Upper lobe of left lung (tissue), 6 donors: ENCODE measurements around the gene DIAPH3. TPM values are rescaled to one million over a fixed set of nuclear protein-coding genes. Genes with fewer than 3 reads are reported as not detected.
A peak's percentile ranks its signal among the peaks of the same experiment; 100 is the strongest.

Experiments
- ATAC-seq, 2 donors: fragments of 200-7000 bp; cut with Tn5 transposase; one replicate each; pipeline ENCODE4 v1.9.1; 2022; ENCODE audit warnings: mild to moderate bottlenecking in 2 of 2, moderate library complexity in 2 of 2; ENCODE audit not compliant: low FRiP score in 2 of 2
- DNase-seq, 2 donors: peaks; one replicate each; pipeline ENCODE4 v3.0.0-alpha.2; 2019 to 2020
- H3K27ac ChIP-seq, 4 donors: fragments of 200-600 bp; sonication (generic); one replicate each; pipeline ENCODE4 v1.5.1; 2016 to 2019
- H3K27me3 ChIP-seq, 4 donors: fragments of 200-600 bp; sonication (generic); one replicate each; pipeline ENCODE4 v1.5.1; 2017 to 2019
- H3K36me3 ChIP-seq, 4 donors: fragments of 200-600 bp; sonication (generic); one replicate each; pipeline ENCODE4 v1.5.1; 2016 to 2019
- H3K4me1 ChIP-seq, 4 donors: fragments of 200-600 bp; sonication (generic); one replicate each; pipeline ENCODE4 v1.5.1; 2018 to 2019
- H3K4me3 ChIP-seq, 4 donors: fragments of 200-600 bp; sonication (generic); one replicate each; pipeline ENCODE4 v1.5.1; 2017 to 2019; ENCODE audit warnings: mild to moderate bottlenecking in 2 of 4, moderate library complexity in 1 of 4
- H3K9me3 ChIP-seq, 4 donors: fragments of 200-600 bp; sonication (generic); one replicate each; pipeline ENCODE4 v1.5.1; 2018 to 2019
- CTCF ChIP-seq, 6 experiments: fragments of 450-650 bp in 4 of 6; fragments of 200-600 bp in 2 of 6; sonication (generic) in 2 of 6; IDR thresholded peaks; one replicate each; pipeline ENCODE4 v1.5.1; 2016 to 2019; ENCODE audit warnings: antibody characterized with exemption in 6 of 6
- EP300 ChIP-seq, 4 donors: sonication (generic); formaldehyde crosslinking; IDR thresholded peaks; one replicate each; pipeline ENCODE4 v1.5.1; 2017; ENCODE audit warnings: antibody characterized with exemption in 4 of 4, control low read depth in 2 of 4
- POLR2A ChIP-seq, 4 donors: fragments of 450-650 bp; IDR thresholded peaks; one replicate each; pipeline ENCODE4 v1.5.1; 2016 to 2017; ENCODE audit warnings: antibody characterized with exemption in 4 of 4, mild to moderate bottlenecking in 2 of 4
- POLR2AphosphoS5 ChIP-seq, 2 donors: sonication (generic); formaldehyde crosslinking; IDR thresholded peaks; one replicate each; pipeline ENCODE4 v1.5.1; 2017; ENCODE audit warnings: antibody characterized with exemption in 2 of 2
- WGBS, 2 donors: methylation state at CpG; one replicate each; pipeline ENCODE4 v1.1.5; 2017 to 2018; 5-methylcytosine and 5-hydroxymethylcytosine counted together
- total RNA-seq, 6 donors: library from RNA; depleted of rRNA in 4 of 6; stranded (reverse); fragments of >200 nt in 4 of 6; gene quantifications; one replicate each; pipeline versions ENCODE4 v1.1.0 to v1.2.1, GENCODE V29; 2016 to 2021
- donor health status: DM: no; HTN: no; CAD: no; lungs with moderate emphysema.
- donor health status: DM: no; HTN: yes; CAD: no; lungs with severe emphysema.

Gene DIAPH3
- total RNA-seq, 6 donors from 2014 or later: 2.8 to 6.3 (median 5.4) TPM

- WGBS, 2 donors: 85 to 95% methylated on average over 3 of the region's 3 CpGs
- Histone ChIP-seq H3K4me1 (peaks cover 10 to 17% (median 13%) of the 10 kb centered on the region in 4 donors), H3K27me3 (no peaks in the 10 kb centered on the region), H3K9me3 (no peaks in the 10 kb centered on the region), H3K27ac (no peak overlapping the region), H3K4me3 (no peak overlapping the region), H3K36me3 (no peaks in the 10 kb centered on the region)
- no peak for DNase-seq
- ATAC-seq: no peak
- TF ChIP-seq EP300 (IDR thresholded peaks at IDR 0.05) (no peak), CTCF (IDR thresholded peaks at IDR 0.05) (no peak), POLR2AphosphoS5 (IDR thresholded peaks at IDR 0.05) (no peak), POLR2A (IDR thresholded peaks at IDR 0.05) (no peak)
These were observed 3.4 kb upstream of the DIAPH3 start for GRCh38 chr13:60167121-60167520.

GRCh38 chr13:60165391-60166099 is 1.8 kb upstream of the DIAPH3 start:
- 62 to 68% methylated on average over 3 of the region's 3 CpGs for WGBS, 2 donors
- Histone ChIP-seq H3K4me1 (peaks cover 10 to 17% (median 13%) of the 10 kb centered on the region in 4 donors), H3K27me3 (no peaks in the 10 kb centered on the region), H3K36me3 (no peaks in the 10 kb centered on the region), H3K9me3 (no peaks in the 10 kb centered on the region), H3K4me3 (no peak overlapping the region), H3K27ac (peak overlapping the region in 1 of 4 donors; percentile 4)
- no peak for ATAC-seq
- TF ChIP-seq POLR2AphosphoS5 (IDR thresholded peaks at IDR 0.05): no peak
- no peak for TF ChIP-seq POLR2A (IDR thresholded peaks at IDR 0.05)
- no peak for TF ChIP-seq EP300 (IDR thresholded peaks at IDR 0.05)
- no peak for TF ChIP-seq CTCF (IDR thresholded peaks at IDR 0.05)
- no peak for DNase-seq

- DNase-seq (no peak), ATAC-seq (peak; percentile 5 to 52)
- Histone ChIP-seq H3K9me3 (no peaks in the 10 kb centered on the region), H3K27ac (peak overlapping the region; percentile 81 to 91 (median 88)), H3K36me3 (no peaks in the 10 kb centered on the region), H3K4me1 (peaks cover 10 to 17% (median 13%) of the 10 kb centered on the region in 4 donors), H3K27me3 (no peaks in the 10 kb centered on the region), H3K4me3 (peak overlapping the region; percentile 7 to 78 (median 69))
- TF ChIP-seq POLR2AphosphoS5 (IDR thresholded peaks at IDR 0.05): no peak
- WGBS, 2 donors: 9% methylated on average over 9 of the region's 9 CpGs
These were observed 634 bp upstream of the DIAPH3 start for GRCh38 chr13:60164234-60164889.

GRCh38 chr13:60162096-60162495 is 1.6 kb downstream of the DIAPH3 start:
- Histone ChIP-seq H3K27me3 (no peaks in the 10 kb centered on the region), H3K4me1 (peaks cover 10 to 17% (median 13%) of the 10 kb centered on the region in 4 donors), H3K4me3 (no peak overlapping the region), H3K9me3 (no peaks in the 10 kb centered on the region), H3K27ac (no peak overlapping the region), H3K36me3 (no peaks in the 10 kb centered on the region)
- no peak for DNase-seq
- TF ChIP-seq CTCF (IDR thresholded peaks at IDR 0.05) (no peak), EP300 (IDR thresholded peaks at IDR 0.05) (no peak), POLR2A (IDR thresholded peaks at IDR 0.05) (no peak), POLR2AphosphoS5 (IDR thresholded peaks at IDR 0.05) (no peak)
- ATAC-seq: no peak

GRCh38 chr13:60158321-60158801 is 5.4 kb downstream of the DIAPH3 start:
- Histone ChIP-seq H3K36me3 (no peaks in the 10 kb centered on the region), H3K27ac (no peak overlapping the region), H3K4me1 (peaks cover 0 to 4% (median 3%) of the 10 kb centered on the region in 4 donors), H3K9me3 (no peaks in the 10 kb centered on the region), H3K4me3 (no peak overlapping the region), H3K27me3 (no peaks in the 10 kb centered on the region)
- TF ChIP-seq POLR2AphosphoS5 (IDR thresholded peaks at IDR 0.05): no peak
- no peak for TF ChIP-seq EP300 (IDR thresholded peaks at IDR 0.05)
- TF ChIP-seq CTCF (IDR thresholded peaks at IDR 0.05): no peak
- TF ChIP-seq POLR2A (IDR thresholded peaks at IDR 0.05): no peak
- ATAC-seq: no peak
- no peak for DNase-seq
